Activated CD4-positive, alpha-beta T cell treated with anti-CD3 and anti-CD28 coated beads for 1 hour (primary cell): Measurements from ENCODE around the gene GAN.
"Not testable (repeated sequence)": the region's sequence is repeated elsewhere in the genome, so short reads cannot be mapped to it uniquely, and the experiment has no call there.

ENCODE experiments used
- DNase-seq: peaks from one replicate; pipeline ENCODE4 v3.0.0-alpha.2; 2020

The GAN gene

GRCh38 chr16:81310045-81310644 lies 4.6 kb upstream of the GAN start:
- no peak for DNase-seq

GRCh38 chr16:81311762-81312161 lies 3.0 kb upstream of the GAN start:
- no peak for DNase-seq

- no peak for DNase-seq
These were observed 810 bp upstream of the GAN start for GRCh38 chr16:81313701-81314602.

- DNase-seq: peak; percentile 17
These were observed 761 bp downstream of the GAN start for GRCh38 chr16:81315271-81316175.

GRCh38 chr16:81316176-81316496 lies 1.4 kb downstream of the GAN start:
- DNase-seq: no peak

- DNase-seq: no peak
These were observed 3.9 kb downstream of the GAN start for GRCh38 chr16:81318711-81319110.

GRCh38 chr16:81319221-81319912 lies 4.6 kb downstream of the GAN start:
- no peak for DNase-seq

- no peak for DNase-seq
These were observed 6.3 kb downstream of the GAN start for GRCh38 chr16:81321039-81321438.

- no peak for DNase-seq
These were observed 6.8 kb downstream of the GAN start for GRCh38 chr16:81321536-81321935.

- no peak for DNase-seq
These were observed 10.0 kb downstream of the GAN start for GRCh38 chr16:81324808-81325207.

GRCh38 chr16:81327011-81327410 lies 12.2 kb downstream of the GAN start:
- no peak for DNase-seq

- DNase-seq: no peak
These were observed 12.9 kb downstream of the GAN start for GRCh38 chr16:81327447-81328196.

- DNase-seq: no peak
These were observed 15.2 kb downstream of the GAN start for GRCh38 chr16:81329947-81330346.

- DNase-seq: no peak
These were observed 18.6 kb downstream of the GAN start for GRCh38 chr16:81333356-81333755.

GRCh38 chr16:81335669-81336068 lies 20.9 kb downstream of the GAN start:
- no peak for DNase-seq

GRCh38 chr16:81337097-81337496 lies 22.3 kb downstream of the GAN start:
- DNase-seq: no peak

GRCh38 chr16:81345172-81345571 lies 30.4 kb downstream of the GAN start:
- DNase-seq: not testable (repeated sequence)

GRCh38 chr16:81347425-81347824 lies 32.7 kb downstream of the GAN start:
- DNase-seq: no peak

GRCh38 chr16:81349608-81350305 lies 35.0 kb downstream of the GAN start:
- DNase-seq: no peak

GRCh38 chr16:81350306-81350615 lies 35.5 kb downstream of the GAN start:
- no peak for DNase-seq

GRCh38 chr16:81353895-81354294 lies 39.1 kb downstream of the GAN start:
- no peak for DNase-seq
